Retinal pigment epithelial cell (primary cell): ENCODE data around the gene PADI3.

Experiments
- DNase-seq: peaks from one replicate; pipeline ENCODE4 v3.0.0-alpha.2; 2010; ENCODE audit warnings: low read depth
- H3K4me3 ChIP-seq: 2 replicates; pipeline ENCODE4 v1.5.1; 2011; ENCODE audit warnings: mild to moderate bottlenecking, low read length, control low read depth, moderate library complexity
- TF ChIP-seq, protein P1 (sequence below): conservative IDR thresholded peaks from 2 replicates; pipeline ENCODE4 v1.5.1; 2011; ENCODE audit warnings: low read depth, low read length, control low read depth, inconsistent platforms

Gene PADI3

DNA sequence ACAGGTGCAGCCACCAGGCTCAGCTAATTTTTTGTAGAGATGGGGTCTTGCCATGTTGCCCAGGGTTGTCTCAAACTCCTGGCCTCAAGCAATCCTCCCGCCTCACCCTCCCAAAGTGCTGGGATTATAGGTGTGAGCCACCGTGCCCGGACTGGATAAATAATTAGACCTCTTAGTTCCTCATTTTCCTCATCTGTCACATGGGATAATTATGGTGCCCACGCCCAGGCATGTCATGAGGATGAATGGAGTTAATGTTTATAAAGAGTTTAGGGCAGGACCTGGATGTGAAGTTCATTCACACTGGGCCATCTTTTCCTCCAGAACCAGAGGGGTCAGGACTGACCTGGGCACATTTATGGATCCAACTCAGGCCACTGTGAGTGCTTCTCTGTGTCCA is 23.7 kb downstream of the PADI3 start:
- DNase-seq: no peak
- no peak overlapping the region for H3K4me3 ChIP-seq
- TF ChIP-seq, protein P1, sequence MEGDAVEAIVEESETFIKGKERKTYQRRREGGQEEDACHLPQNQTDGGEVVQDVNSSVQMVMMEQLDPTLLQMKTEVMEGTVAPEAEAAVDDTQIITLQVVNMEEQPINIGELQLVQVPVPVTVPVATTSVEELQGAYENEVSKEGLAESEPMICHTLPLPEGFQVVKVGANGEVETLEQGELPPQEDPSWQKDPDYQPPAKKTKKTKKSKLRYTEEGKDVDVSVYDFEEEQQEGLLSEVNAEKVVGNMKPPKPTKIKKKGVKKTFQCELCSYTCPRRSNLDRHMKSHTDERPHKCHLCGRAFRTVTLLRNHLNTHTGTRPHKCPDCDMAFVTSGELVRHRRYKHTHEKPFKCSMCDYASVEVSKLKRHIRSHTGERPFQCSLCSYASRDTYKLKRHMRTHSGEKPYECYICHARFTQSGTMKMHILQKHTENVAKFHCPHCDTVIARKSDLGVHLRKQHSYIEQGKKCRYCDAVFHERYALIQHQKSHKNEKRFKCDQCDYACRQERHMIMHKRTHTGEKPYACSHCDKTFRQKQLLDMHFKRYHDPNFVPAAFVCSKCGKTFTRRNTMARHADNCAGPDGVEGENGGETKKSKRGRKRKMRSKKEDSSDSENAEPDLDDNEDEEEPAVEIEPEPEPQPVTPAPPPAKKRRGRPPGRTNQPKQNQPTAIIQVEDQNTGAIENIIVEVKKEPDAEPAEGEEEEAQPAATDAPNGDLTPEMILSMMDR: no peak

DNA sequence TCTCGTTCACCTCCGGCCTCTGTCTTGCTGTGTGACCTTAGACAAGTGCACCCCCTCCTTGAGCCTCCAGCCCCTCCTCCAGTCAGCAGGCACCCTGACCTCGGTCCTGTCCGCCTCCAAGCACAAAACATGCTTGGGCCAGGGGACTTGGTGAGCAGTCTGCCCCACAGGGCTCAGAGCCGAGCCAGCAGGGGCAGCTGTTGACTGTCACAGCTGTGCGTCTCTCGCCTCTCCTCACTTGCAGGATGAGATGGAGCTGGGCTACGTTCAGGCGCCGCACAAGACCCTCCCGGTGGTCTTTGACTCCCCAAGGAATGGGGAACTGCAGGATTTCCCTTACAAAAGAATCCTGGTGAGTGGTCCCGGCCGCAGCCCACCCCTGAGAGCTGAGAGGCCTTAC is 24.2 kb downstream of the PADI3 start:
- TF ChIP-seq, protein P1: no peak

DNA sequence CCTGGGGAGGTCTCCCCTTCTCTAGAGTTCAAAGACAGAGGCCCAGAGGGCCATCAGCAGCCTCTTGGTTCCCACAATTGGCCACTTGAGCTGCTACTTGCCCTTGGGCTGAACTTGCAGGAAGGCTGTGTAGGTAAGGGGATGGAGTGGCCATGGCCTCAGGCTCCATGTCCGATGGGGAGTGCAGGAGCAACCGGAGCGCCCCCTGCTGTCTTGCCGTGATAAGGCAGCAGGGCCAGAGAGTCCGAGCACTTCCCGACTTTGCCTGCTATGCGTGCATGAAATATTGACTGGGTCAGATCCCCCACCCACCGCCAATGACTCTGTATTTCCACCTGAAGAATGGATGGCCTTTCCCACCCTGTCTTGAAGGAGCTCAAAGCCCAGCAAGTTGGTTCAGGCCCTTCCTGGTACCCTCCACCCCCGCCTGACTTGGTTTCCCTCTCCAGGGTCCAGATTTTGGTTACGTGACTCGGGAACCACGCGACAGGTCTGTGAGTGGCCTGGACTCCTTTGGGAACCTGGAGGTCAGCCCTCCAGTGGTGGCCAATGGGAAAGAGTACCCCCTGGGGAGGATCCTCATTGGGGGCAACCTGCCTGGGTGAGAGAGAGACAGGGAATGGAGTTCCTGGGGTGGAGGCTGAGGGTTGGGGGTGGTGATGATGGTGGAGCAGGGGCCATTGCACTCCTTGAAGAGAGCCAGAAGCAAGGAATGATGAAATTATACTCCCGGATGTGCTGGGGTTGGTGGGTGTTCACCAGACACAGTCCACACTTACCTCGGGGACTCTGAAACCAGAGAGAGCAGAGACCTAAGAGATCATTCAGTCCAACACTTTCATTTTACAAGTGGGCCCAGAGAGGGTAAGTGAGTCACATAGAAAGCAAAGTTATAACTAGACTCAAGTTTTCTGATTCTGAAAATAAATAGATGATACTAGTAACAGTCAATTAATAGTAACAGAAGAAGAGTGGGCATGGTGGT is 25.6 kb downstream of the PADI3 start:
- H3K4me3 ChIP-seq: no peak overlapping the region
- TF ChIP-seq, protein P1: peak; percentile 78
- no peak for DNase-seq

More for the DNA sequence above, 24.2 kb downstream of the PADI3 start:
- no peak for DNase-seq
- no peak overlapping the region for H3K4me3 ChIP-seq

DNA sequence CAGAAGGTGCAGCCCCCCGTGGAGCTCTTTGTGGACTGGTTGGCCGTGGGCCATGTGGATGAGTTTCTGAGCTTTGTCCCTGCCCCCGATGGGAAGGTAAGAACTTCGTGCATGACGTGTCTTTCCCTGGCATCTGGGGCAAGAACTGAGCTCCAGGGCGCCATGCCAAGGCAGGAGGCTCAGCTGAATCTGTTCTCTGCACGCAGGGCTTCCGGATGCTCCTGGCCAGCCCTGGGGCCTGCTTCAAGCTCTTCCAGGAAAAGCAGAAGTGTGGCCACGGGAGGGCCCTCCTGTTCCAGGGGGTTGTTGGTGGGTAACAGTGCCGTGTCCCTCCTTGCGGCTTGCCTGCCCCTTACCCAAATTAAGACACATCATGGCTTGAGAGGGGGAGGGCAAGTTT is 27.7 kb downstream of the PADI3 start:
- TF ChIP-seq, protein P1: no peak
- H3K4me3 ChIP-seq: no peak overlapping the region
- DNase-seq: no peak

DNA sequence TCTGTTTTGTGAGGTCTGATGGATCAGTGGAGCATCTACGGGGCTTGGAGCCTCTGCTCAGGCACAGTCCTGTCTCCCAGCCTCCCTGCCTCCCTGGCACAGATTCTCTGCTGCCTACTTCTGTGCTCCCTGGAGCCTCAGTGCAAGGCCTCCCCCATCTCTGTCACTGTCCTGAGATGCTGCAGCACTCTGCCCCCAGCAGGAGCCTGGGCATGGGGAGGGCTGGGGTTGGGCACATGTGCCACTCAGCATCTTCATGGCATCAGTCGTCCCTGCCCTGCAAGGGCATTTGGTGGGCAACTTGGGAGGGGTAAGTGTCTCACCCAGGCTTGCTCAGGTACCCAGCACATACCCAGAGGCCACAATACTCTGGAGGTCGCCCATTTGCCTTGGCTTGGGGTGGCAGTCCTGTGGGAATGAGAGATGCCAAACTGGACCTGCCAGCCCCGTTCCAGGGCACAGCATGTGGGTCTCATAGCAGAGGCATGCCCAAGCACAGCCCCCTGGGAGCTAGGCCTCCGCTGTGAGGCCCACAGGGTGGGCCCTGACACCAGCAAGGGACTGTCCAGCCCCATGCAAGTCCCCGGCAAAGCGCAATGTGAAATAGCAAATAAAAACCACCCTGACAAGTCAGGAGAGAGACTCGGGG is 28.7 kb downstream of the PADI3 start:
- H3K4me3 ChIP-seq: no peak overlapping the region
- DNase-seq: no peak
- TF ChIP-seq, protein P1: no peak

DNA sequence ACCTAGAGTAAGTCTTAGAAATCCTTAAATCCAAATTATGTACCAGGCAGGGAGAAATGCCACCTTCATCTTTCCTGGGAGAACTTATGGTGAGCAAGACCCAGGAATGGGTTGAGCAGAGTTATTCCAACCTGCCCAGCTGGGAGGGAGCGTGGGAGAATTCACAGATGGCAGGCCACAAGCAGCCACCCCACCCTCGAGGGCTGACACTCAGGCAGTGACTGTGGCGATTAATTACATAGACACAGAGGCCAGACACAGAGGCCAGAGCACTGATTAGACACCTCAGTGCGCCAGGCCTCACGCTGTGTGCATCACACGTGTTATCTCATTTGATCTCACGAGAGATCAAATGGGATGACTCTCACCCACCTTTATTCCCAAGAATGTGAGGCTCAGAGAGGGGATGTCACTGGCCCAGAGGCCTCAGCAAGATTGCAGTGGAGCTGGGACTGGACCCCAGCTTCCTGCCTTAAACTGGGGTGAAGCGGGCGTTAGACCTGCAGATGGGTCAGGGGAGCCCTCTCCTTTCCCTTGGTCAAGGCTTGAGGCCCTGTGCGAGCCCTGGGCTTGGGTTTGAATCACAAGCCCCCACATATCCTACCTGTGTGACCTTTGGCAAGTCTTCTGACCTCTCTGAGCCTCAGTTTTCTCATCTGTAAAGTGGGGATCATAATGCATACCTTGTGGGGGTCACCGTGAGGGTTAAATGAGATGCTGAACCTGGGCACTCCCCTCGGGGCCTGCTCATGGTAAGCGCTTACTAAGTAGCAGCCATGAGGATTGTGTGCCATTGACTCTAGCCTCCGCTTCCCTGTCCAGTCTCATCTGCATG is 30.3 kb downstream of the PADI3 start:
- H3K4me3 ChIP-seq: no peak overlapping the region
- TF ChIP-seq, protein P1: no peak
- DNase-seq: no peak
